ENCODE data around the gene ITGA3. TPM values are rescaled to one million over a fixed set of nuclear protein-coding genes. Genes with fewer than 3 reads are reported as not detected.

ITGA3 gene
- polyA plus RNA-seq, 2 donors, result 38.3 to 41.8 TPM

GRCh38 chr17:50075446-50076032 lies 19.6 kb downstream of the ITGA3 start:
- Histone ChIP-seq H3K27me3 (ENCODE audit: control insufficient read depth in 1 of 2, insufficient read depth in 2 of 2, low read length in 2 of 2) (no peaks in the 10 kb centered on the region), H3K36me3 (ENCODE audit: control insufficient read depth in 2 of 2, insufficient read depth in 2 of 2, low read length in 1 of 2) (peaks cover 14 to 61% of the 10 kb centered on the region in 2 donors), H3K27ac (ENCODE audit: low read depth in 2 of 2, low read length in 1 of 2) (no peak overlapping the region), H3K9me3 (ENCODE audit: control insufficient read depth in 2 of 2, insufficient read depth in 1 of 2, low read depth in 1 of 2, low read length in 1 of 2) (peaks cover 0 to 8% of the 10 kb centered on the region in 2 donors), H3K4me3 (ENCODE audit: low read depth in 1 of 2, low read length in 2 of 2) (no peak overlapping the region), H3K4me1 (ENCODE audit: control insufficient read depth in 2 of 2, insufficient read depth in 2 of 2, low read length in 1 of 2) (peaks cover 0 to 10% of the 10 kb centered on the region in 2 donors)
- 93 to 95% methylated on average over 16 of the region's 16 CpGs for WGBS, 2 donors

GRCh38 chr17:50076221-50076590 lies 20.3 kb downstream of the ITGA3 start:
- Histone ChIP-seq H3K4me3 (ENCODE audit: low read depth in 1 of 2, low read length in 2 of 2) (no peak overlapping the region), H3K36me3 (ENCODE audit: control insufficient read depth in 2 of 2, insufficient read depth in 2 of 2, low read length in 1 of 2) (peaks cover 18 to 61% of the 10 kb centered on the region in 2 donors), H3K9me3 (ENCODE audit: control insufficient read depth in 2 of 2, insufficient read depth in 1 of 2, low read depth in 1 of 2, low read length in 1 of 2) (peaks cover 0 to 7% of the 10 kb centered on the region in 2 donors), H3K27ac (ENCODE audit: low read depth in 2 of 2, low read length in 1 of 2) (no peak overlapping the region), H3K4me1 (ENCODE audit: control insufficient read depth in 2 of 2, insufficient read depth in 2 of 2, low read length in 1 of 2) (peaks cover 0 to 10% of the 10 kb centered on the region in 2 donors), H3K27me3 (ENCODE audit: control insufficient read depth in 1 of 2, insufficient read depth in 2 of 2, low read length in 2 of 2) (no peaks in the 10 kb centered on the region)
- WGBS, 2 donors, result 87 to 93% methylated on average over 16 of the region's 16 CpGs

GRCh38 chr17:50076591-50077235 lies 20.8 kb downstream of the ITGA3 start:
- peaks cover 18 to 61% of the 10 kb centered on the region in 2 donors for H3K36me3 ChIP-seq (ENCODE audit: control insufficient read depth in 2 of 2, insufficient read depth in 2 of 2, low read length in 1 of 2)

GRCh38 chr17:50078430-50078829 lies 22.5 kb downstream of the ITGA3 start:
- Histone ChIP-seq H3K9me3 (ENCODE audit: control insufficient read depth in 2 of 2, insufficient read depth in 1 of 2, low read depth in 1 of 2, low read length in 1 of 2) (no peaks in the 10 kb centered on the region), H3K27ac (ENCODE audit: low read depth in 2 of 2, low read length in 1 of 2) (no peak overlapping the region), H3K4me1 (ENCODE audit: control insufficient read depth in 2 of 2, insufficient read depth in 2 of 2, low read length in 1 of 2) (peaks cover 0 to 10% of the 10 kb centered on the region in 2 donors), H3K4me3 (ENCODE audit: low read depth in 1 of 2, low read length in 2 of 2) (no peak overlapping the region), H3K27me3 (ENCODE audit: control insufficient read depth in 1 of 2, insufficient read depth in 2 of 2, low read length in 2 of 2) (no peaks in the 10 kb centered on the region), H3K36me3 (ENCODE audit: control insufficient read depth in 2 of 2, insufficient read depth in 2 of 2, low read length in 1 of 2) (peaks cover 18 to 55% of the 10 kb centered on the region in 2 donors)
- WGBS, 2 donors, result 80 to 90% methylated on average over 4 of the region's 4 CpGs

More at GRCh38 chr17:50076591-50077235, 20.8 kb downstream of the ITGA3 start:
- no peak overlapping the region for H3K4me3 ChIP-seq (ENCODE audit: low read depth in 1 of 2, low read length in 2 of 2)
- H3K27me3 ChIP-seq (ENCODE audit: control insufficient read depth in 1 of 2, insufficient read depth in 2 of 2, low read length in 2 of 2), result no peaks in the 10 kb centered on the region
- peaks cover 0 to 2% of the 10 kb centered on the region in 2 donors for H3K9me3 ChIP-seq (ENCODE audit: control insufficient read depth in 2 of 2, insufficient read depth in 1 of 2, low read depth in 1 of 2, low read length in 1 of 2)
- H3K27ac ChIP-seq (ENCODE audit: low read depth in 2 of 2, low read length in 1 of 2), result no peak overlapping the region
- WGBS, 2 donors, result 72 to 76% methylated on average over 33 to 39 of the region's 39 CpGs
- H3K4me1 ChIP-seq (ENCODE audit: control insufficient read depth in 2 of 2, insufficient read depth in 2 of 2, low read length in 1 of 2), result peaks cover 0 to 10% of the 10 kb centered on the region in 2 donors

- peak overlapping the region in 1 of 2 donors; percentile 38 for H3K27ac ChIP-seq (ENCODE audit: low read depth in 2 of 2, low read length in 1 of 2)
Measured at GRCh38 chr17:50079334-50080095, 23.6 kb downstream of the ITGA3 start.

GRCh38 chr17:50080096-50080480 lies 24.2 kb downstream of the ITGA3 start:
- 58 to 62% methylated on average over 11 of the region's 11 CpGs for WGBS, 2 donors
- Histone ChIP-seq H3K4me3 (ENCODE audit: low read depth in 1 of 2, low read length in 2 of 2) (no peak overlapping the region), H3K9me3 (ENCODE audit: control insufficient read depth in 2 of 2, insufficient read depth in 1 of 2, low read depth in 1 of 2, low read length in 1 of 2) (no peaks in the 10 kb centered on the region), H3K27me3 (ENCODE audit: control insufficient read depth in 1 of 2, insufficient read depth in 2 of 2, low read length in 2 of 2) (no peaks in the 10 kb centered on the region), H3K4me1 (ENCODE audit: control insufficient read depth in 2 of 2, insufficient read depth in 2 of 2, low read length in 1 of 2) (peaks cover 0 to 10% of the 10 kb centered on the region in 2 donors), H3K36me3 (ENCODE audit: control insufficient read depth in 2 of 2, insufficient read depth in 2 of 2, low read length in 1 of 2) (peaks cover 11 to 47% of the 10 kb centered on the region in 2 donors), H3K27ac (ENCODE audit: low read depth in 2 of 2, low read length in 1 of 2) (peak overlapping the region in 1 of 2 donors; percentile 38)

More at GRCh38 chr17:50079334-50080095, 23.6 kb downstream of the ITGA3 start:
- Histone ChIP-seq H3K4me3 (ENCODE audit: low read depth in 1 of 2, low read length in 2 of 2) (no peak overlapping the region), H3K36me3 (ENCODE audit: control insufficient read depth in 2 of 2, insufficient read depth in 2 of 2, low read length in 1 of 2) (peaks cover 11 to 50% of the 10 kb centered on the region in 2 donors), H3K9me3 (ENCODE audit: control insufficient read depth in 2 of 2, insufficient read depth in 1 of 2, low read depth in 1 of 2, low read length in 1 of 2) (no peaks in the 10 kb centered on the region), H3K27me3 (ENCODE audit: control insufficient read depth in 1 of 2, insufficient read depth in 2 of 2, low read length in 2 of 2) (no peaks in the 10 kb centered on the region), H3K4me1 (ENCODE audit: control insufficient read depth in 2 of 2, insufficient read depth in 2 of 2, low read length in 1 of 2) (peaks cover 0 to 10% of the 10 kb centered on the region in 2 donors)
- 57 to 59% methylated on average over 12 of the region's 12 CpGs for WGBS, 2 donors

- H3K9me3 ChIP-seq (ENCODE audit: control insufficient read depth in 2 of 2, insufficient read depth in 1 of 2, low read depth in 1 of 2, low read length in 1 of 2), result no peaks in the 10 kb centered on the region
- peaks cover 0 to 10% of the 10 kb centered on the region in 2 donors for H3K4me1 ChIP-seq (ENCODE audit: control insufficient read depth in 2 of 2, insufficient read depth in 2 of 2, low read length in 1 of 2)
- no peak overlapping the region for H3K27ac ChIP-seq (ENCODE audit: low read depth in 2 of 2, low read length in 1 of 2)
- peaks cover 11 to 40% of the 10 kb centered on the region in 2 donors for H3K36me3 ChIP-seq (ENCODE audit: control insufficient read depth in 2 of 2, insufficient read depth in 2 of 2, low read length in 1 of 2)
- no peak overlapping the region for H3K4me3 ChIP-seq (ENCODE audit: low read depth in 1 of 2, low read length in 2 of 2)
- 81 to 85% methylated on average over 7 of the region's 7 CpGs for WGBS, 2 donors
- no peaks in the 10 kb centered on the region for H3K27me3 ChIP-seq (ENCODE audit: control insufficient read depth in 1 of 2, insufficient read depth in 2 of 2, low read length in 2 of 2)
Measured at GRCh38 chr17:50080827-50081226, 24.9 kb downstream of the ITGA3 start.

- no peaks in the 10 kb centered on the region for H3K9me3 ChIP-seq (ENCODE audit: control insufficient read depth in 2 of 2, insufficient read depth in 1 of 2, low read depth in 1 of 2, low read length in 1 of 2)
- peaks cover 11 to 35% of the 10 kb centered on the region in 2 donors for H3K36me3 ChIP-seq (ENCODE audit: control insufficient read depth in 2 of 2, insufficient read depth in 2 of 2, low read length in 1 of 2)
- 80 to 82% methylated on average over 5 of the region's 5 CpGs for WGBS, 2 donors
- no peak overlapping the region for H3K27ac ChIP-seq (ENCODE audit: low read depth in 2 of 2, low read length in 1 of 2)
- no peak overlapping the region for H3K4me3 ChIP-seq (ENCODE audit: low read depth in 1 of 2, low read length in 2 of 2)
- peaks cover 0 to 10% of the 10 kb centered on the region in 2 donors for H3K4me1 ChIP-seq (ENCODE audit: control insufficient read depth in 2 of 2, insufficient read depth in 2 of 2, low read length in 1 of 2)
- no peaks in the 10 kb centered on the region for H3K27me3 ChIP-seq (ENCODE audit: control insufficient read depth in 1 of 2, insufficient read depth in 2 of 2, low read length in 2 of 2)
Measured at GRCh38 chr17:50081757-50082156, 25.8 kb downstream of the ITGA3 start.

- no peaks in the 10 kb centered on the region for H3K9me3 ChIP-seq (ENCODE audit: control insufficient read depth in 2 of 2, insufficient read depth in 1 of 2, low read depth in 1 of 2, low read length in 1 of 2)
- no peaks in the 10 kb centered on the region for H3K27me3 ChIP-seq (ENCODE audit: control insufficient read depth in 1 of 2, insufficient read depth in 2 of 2, low read length in 2 of 2)
- H3K4me1 ChIP-seq (ENCODE audit: control insufficient read depth in 2 of 2, insufficient read depth in 2 of 2, low read length in 1 of 2), result no peaks in the 10 kb centered on the region
- H3K27ac ChIP-seq (ENCODE audit: low read depth in 2 of 2, low read length in 1 of 2), result no peak overlapping the region
- peaks cover 9 to 21% of the 10 kb centered on the region in 2 donors for H3K36me3 ChIP-seq (ENCODE audit: control insufficient read depth in 2 of 2, insufficient read depth in 2 of 2, low read length in 1 of 2)
- H3K4me3 ChIP-seq (ENCODE audit: low read depth in 1 of 2, low read length in 2 of 2), result no peak overlapping the region
- WGBS, 2 donors, result 50 to 55% methylated on average over 9 to 10 of the region's 10 CpGs
Measured at GRCh38 chr17:50087246-50087911, 31.5 kb downstream of the ITGA3 start.
